ENCODE measurements around the gene SPINK2. TPM values are rescaled to one million over a fixed set of nuclear protein-coding genes. Genes with fewer than 3 reads are reported as not detected.

Gene SPINK2
- total and polyA plus RNA-seq, 2 of the 8 experiments (the other 6 are each of a cell fraction or from before 2014, with no cell fraction given), result 0.89 to 1.4 TPM

- no peak overlapping the region for H2BK15ac ChIP-seq (ENCODE audit: low read length)
- H3K4ac ChIP-seq (replicated peaks; ENCODE audit: insufficient read length, low read depth, low read length), result no peak overlapping the region
- H3K4me3 ChIP-seq (ENCODE audit: extremely low read depth in 1 of 4, insufficient read depth in 2 of 4, low read depth in 3 of 4, low read length in 4 of 4), result no peak overlapping the region
- POLR2A ChIA-PET (ENCODE audit: partially characterized antibody), result no interaction called here
- no peaks in the 10 kb centered on the region for H3K27me3 ChIP-seq (replicated peaks in 1 of 4; ENCODE audit: control insufficient read depth in 3 of 4, extremely low read depth in 1 of 4, insufficient read depth in 3 of 4, low read length in 3 of 4)
- H2AK5ac ChIP-seq (ENCODE audit: low read depth, low read length), result no peak overlapping the region
- FAIRE-seq (no peak), DNase-seq (ENCODE audit: low read depth in 1 of 2, low spot score in 2 of 2) (no peak)
- H3K18ac ChIP-seq (ENCODE audit: extremely low read depth, low read length), result no peak overlapping the region
- H2BK12ac ChIP-seq (ENCODE audit: low read depth, low read length), result no peak overlapping the region
- H2AFZ ChIP-seq (ENCODE audit: low read length), result no peak overlapping the region
- H3K4me1 ChIP-seq (replicated peaks in 1 of 4; ENCODE audit: control insufficient read depth in 3 of 4, insufficient read depth in 4 of 4, low read length in 3 of 4), result no peaks in the 10 kb centered on the region
- H2BK20ac ChIP-seq (ENCODE audit: low read length), result no peak overlapping the region
- no peak overlapping the region for H3K4me2 ChIP-seq (ENCODE audit: insufficient read depth in 1 of 2, low read depth in 2 of 2, low read length in 2 of 2)
- H4K5ac ChIP-seq (ENCODE audit: insufficient read length, low read depth, low read length), result no peak overlapping the region
- no peaks in the 10 kb centered on the region for H3K79me2 ChIP-seq (ENCODE audit: control insufficient read depth in 1 of 2, insufficient read depth in 2 of 2, low read length in 2 of 2)
- no peak overlapping the region for H4K8ac ChIP-seq (ENCODE audit: extremely low read depth, insufficient read depth, low read length)
- no peak overlapping the region for H3K14ac ChIP-seq (ENCODE audit: insufficient read length)
- H4K91ac ChIP-seq (replicated peaks; ENCODE audit: insufficient read length, low read length), result no peak overlapping the region
- no peak overlapping the region for H3K9ac ChIP-seq (replicated peaks in 1 of 4; ENCODE audit: extremely low read depth in 1 of 4, low read depth in 3 of 4, low read length in 3 of 4)
- no peaks in the 10 kb centered on the region for H3K23me2 ChIP-seq (ENCODE audit: low read depth, low read length)
- no peak overlapping the region for H2BK5ac ChIP-seq (ENCODE audit: low read depth, low read length)
- no peaks in the 10 kb centered on the region for H3K36me3 ChIP-seq (ENCODE audit: control insufficient read depth in 2 of 4, insufficient read depth in 4 of 4, low read length in 3 of 4)
- no peak overlapping the region for H2BK120ac ChIP-seq (replicated peaks; ENCODE audit: low read depth, low read length)
- H3K9me3 ChIP-seq (ENCODE audit: insufficient read depth in 2 of 2, low read depth in 1 of 2, low read length in 1 of 2), result no peaks in the 10 kb centered on the region
- CTCF ChIA-PET (ENCODE audit: partially characterized antibody), result interaction anchor here (1.2 kb wide), 1 partner anchor 96 kb away, joined by 3 read pairs; no protein-coding TSS in a partner anchor
- H3K23ac ChIP-seq (ENCODE audit: insufficient read length), result no peak overlapping the region
- H4K20me1 ChIP-seq (replicated peaks in 1 of 2; ENCODE audit: control insufficient read depth in 1 of 2, insufficient read depth in 2 of 2, low read length in 2 of 2), result no peaks in the 10 kb centered on the region
- H3K56ac ChIP-seq (replicated peaks; ENCODE audit: insufficient read length, low read depth, low read length), result no peak overlapping the region
- 99% methylated on average over 7 of the region's 7 CpGs; no CpG with 5 or more reads in 1 of the 2 experiments for WGBS, 2 experiments (ENCODE audit: extremely low coverage in 1 of 2, insufficient coverage in 1 of 2, insufficient read length in 1 of 2, insufficient replicate concordance in 2 of 2, low coverage in 1 of 2, low lambda C conversion rate in 2 of 2, missing lambda C conversion rate in 1 of 2)
- H3K27ac ChIP-seq (ENCODE audit: low read depth, low read length), result no peak overlapping the region
- no peaks in the 10 kb centered on the region for H3K79me1 ChIP-seq (ENCODE audit: low read depth, low read length)
- TF ChIP-seq TBP (IDR thresholded peaks at IDR 0.05; ENCODE audit: low read depth, low read length), result no peak
- no peak for TF ChIP-seq FOSL1 (IDR thresholded peaks at IDR 0.05; ENCODE audit: insufficient read depth, low read depth, low read length)
- TF ChIP-seq TEAD4 (IDR thresholded peaks at IDR 0.05; ENCODE audit: low read depth, low read length), result no peak
- no peak for TF ChIP-seq CEBPB (IDR thresholded peaks at IDR 0.05; ENCODE audit: low read depth, low read length)
- no peak for TF ChIP-seq TAF7 (optimal IDR thresholded peaks at IDR 0.05; ENCODE audit: borderline replicate concordance, low read depth, low read length)
- no peak for TF ChIP-seq PHF8 (conservative IDR thresholded peaks at IDR 0.05; ENCODE audit: low read depth, low read length)
- no peak for TF ChIP-seq GTF2F1 (IDR thresholded peaks at IDR 0.05; ENCODE audit: borderline replicate concordance, low read depth, low read length)
- no peak for TF ChIP-seq EP300 (IDR thresholded peaks at IDR 0.05; ENCODE audit: borderline replicate concordance in 1 of 2, low read depth in 2 of 2, low read length in 2 of 2)
- TF ChIP-seq NANOG (IDR thresholded peaks at IDR 0.05; ENCODE audit: insufficient read depth, low read depth, low read length, poor library complexity, severe bottlenecking), result no peak
- no peak for TF ChIP-seq E2F6 (IDR thresholded peaks at IDR 0.05)
- no peak for TF ChIP-seq HDAC6 (IDR thresholded peaks at IDR 0.05; ENCODE audit: low read depth, low read length)
Observed at GRCh38 chr4:56863441-56864139, 42.1 kb upstream of the SPINK2 start.

Measured in H1 (cell line).